CD4-positive, alpha-beta T cell treated with Interleukin-1 beta for 1 hour (primary cell): ENCODE data around the gene TUBB4B.
A peak's percentile ranks its signal among the peaks of the same experiment; 100 is the strongest.
"Not testable (repeated sequence)": the region's sequence is repeated elsewhere in the genome, so short reads cannot be mapped to it uniquely, and the experiment has no call there.

Experiments
- DNase-seq, 2 donors: peaks; one replicate each; pipeline ENCODE4 v3.0.0-alpha.2; 2020 to 2022

Gene TUBB4B

DNA sequence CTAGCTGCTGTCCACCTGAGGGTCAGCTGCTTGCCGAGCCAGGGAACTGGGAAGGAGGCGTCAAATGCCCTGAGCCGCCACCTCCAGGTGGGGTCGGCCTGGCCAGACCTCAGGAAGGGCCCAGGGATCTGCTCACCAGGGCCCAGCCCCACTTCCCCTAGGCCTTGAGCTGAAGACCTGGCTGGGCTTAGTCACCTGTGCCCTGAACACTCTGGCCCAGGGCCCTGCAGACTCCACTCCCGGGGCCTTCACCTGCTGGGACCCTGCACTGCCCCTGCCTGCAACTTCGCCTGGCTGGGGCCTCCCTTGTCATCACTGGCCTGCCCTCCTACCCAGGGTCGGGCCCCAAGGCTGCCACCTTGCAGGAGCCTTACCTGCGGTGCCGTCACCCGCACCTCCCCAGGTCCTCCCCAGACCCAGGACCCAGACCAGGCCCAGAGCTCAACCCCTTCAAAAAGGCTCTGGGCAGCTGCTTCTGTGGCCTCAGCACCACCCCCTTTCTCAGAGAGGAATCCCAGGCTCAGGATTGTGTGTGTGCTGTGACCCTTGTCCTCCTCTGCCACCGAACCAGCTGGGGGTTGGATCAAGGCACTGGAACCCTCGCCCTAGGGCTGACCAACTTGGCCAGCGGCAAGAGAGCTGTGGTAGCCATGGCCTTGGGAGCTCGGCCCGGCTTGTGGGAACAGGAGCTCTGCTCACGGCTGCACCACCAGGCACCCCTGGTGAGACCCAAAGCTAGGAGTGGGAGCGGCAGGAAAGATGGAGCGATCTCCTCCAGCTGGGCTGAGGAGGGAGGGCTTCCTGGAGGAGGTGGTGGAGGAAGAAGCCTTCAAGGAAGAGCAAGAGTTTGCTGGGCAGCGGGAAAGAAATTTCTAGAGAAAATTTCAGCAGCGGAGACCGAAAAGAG, 12.9 kb downstream of the TUBB4B start:
- no peak for DNase-seq

DNA sequence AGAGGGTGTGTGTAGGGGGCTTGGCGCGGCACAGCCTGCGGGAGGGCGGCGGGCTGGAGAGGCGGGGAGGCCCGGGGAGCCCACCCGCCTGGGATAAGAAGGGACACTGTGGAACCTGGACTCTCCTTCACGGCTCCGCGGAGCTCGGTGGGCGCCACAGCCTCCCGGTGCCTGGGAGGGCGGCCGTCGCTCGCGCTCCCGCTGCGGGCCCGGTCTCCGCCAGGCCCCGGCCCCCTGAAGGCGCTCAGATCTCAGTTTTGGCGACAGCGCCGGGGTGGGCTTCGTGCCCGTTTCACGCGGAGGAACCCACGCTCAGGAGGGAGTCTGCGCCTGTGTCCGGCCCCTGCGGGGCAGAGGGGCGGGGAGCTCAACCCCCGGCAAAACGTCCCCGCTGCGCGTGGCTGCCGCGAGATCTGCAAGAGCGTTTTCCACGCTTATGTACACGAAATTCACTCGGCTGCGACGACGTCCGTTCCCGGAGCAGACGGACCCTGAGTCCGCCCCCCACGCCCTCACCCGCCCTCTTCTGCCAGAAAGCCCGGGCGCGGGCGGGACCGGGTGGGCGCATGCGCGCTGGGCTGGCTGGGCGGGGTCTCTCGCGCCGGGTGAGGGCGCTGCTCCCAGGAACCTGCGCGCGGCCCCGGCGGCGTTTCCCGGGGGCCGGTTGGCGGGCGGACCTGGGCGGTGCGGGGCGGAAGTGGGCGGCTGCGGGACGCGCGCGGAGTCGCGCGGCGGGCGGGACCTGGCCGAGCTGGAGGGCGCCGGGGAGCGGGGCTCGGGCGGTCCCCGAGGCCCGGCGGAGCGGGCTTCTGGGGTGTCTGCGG, 13.7 kb downstream of the TUBB4B start, which contains the start of gene NELFB:
NELFB (plus strand) TSS at position 704 of the 824 bp plus-strand sequence.
- peak; percentile 93 to 96 for DNase-seq

GRCh38 chr9:137255448-137256114, 14.5 kb downstream of the TUBB4B start:
- no peak for DNase-seq

DNA sequence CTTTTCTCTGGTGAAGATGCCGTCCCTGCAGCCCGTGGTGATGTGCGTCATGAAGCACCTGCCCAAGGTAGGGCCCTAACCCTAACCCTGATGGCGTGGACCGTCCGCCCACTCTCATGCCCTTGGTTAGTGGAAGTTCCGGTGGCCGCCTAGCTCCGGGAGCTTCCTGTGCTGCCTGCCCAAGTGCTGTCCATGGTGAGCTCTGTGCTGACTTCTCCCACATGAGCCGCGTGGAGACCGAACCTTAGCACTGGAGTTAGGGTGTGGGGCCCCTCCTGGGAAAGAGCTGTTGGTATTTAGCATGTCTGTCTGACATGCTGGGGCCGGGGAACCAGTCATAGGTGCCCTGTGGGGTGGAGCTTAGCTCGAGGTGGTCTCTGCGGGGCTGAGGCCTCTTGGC, 15.3 kb downstream of the TUBB4B start:
- no peak for DNase-seq

- no peak for DNase-seq
Observed at GRCh38 chr9:137256856-137257255, 15.8 kb downstream of the TUBB4B start.

DNA sequence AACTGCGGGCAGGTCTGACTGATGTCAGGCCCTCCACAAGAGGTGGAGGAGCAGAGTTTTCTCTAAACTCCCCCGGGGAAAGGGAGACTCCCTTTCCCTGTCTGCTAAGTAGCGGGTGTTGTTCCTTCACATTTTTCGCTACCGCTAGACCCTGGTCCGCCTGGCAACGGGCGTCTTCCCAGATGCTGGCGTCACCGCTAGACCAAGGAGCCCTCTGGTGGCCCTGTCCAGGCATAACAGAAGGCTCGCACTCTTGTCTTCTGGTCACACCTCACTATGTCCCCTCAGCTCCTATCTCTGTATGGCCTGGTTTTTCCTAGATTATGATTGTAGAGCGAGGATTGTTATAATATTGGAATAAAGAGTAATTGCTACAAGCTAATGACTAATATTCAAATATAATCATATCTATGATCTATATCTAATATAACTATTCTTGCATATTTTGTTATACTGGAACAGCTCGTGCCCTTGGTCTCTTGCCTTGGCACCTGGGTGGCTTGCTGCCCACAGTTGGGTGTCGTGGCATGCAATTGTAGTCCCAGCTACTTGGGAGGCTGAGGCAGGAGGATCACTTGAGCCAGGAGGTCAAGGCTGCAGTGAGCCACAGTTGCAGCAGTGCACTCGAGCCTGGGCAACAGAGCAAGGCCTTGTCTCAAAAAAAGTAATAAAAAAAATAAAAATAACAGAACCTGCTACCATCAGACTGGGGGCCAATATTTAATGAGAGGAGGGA, 21.3 kb downstream of the TUBB4B start:
- DNase-seq, result not testable (repeated sequence)

GRCh38 chr9:137262909-137263285, 21.8 kb downstream of the TUBB4B start:
- DNase-seq, result no peak

GRCh38 chr9:137263506-137263905, 22.4 kb downstream of the TUBB4B start:
- no peak for DNase-seq

DNA sequence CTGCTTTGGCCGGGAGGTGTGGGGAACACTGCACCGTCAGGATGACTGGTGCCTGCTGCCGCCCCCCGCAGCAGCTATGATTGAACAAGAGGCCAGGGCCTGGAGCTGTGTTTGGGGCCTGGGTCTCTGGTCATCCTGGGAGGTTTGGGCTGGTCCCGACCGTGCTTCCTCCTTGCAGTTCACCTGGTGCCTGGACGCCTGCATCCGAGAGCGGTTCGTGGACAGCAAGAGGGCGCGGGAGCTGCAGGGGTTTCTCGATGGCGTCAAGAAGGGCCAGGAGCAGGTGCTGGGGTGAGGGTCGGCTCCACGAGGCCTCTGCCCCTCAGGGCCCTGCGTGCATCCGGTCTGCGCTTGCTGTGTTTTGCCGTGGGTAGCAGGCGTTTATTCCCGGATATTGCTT, 23.0 kb downstream of the TUBB4B start:
- DNase-seq, result no peak

GRCh38 chr9:137265496-137266161, 24.5 kb downstream of the TUBB4B start:
- DNase-seq, result no peak

- no peak for DNase-seq
Observed at GRCh38 chr9:137266162-137266527, 25.1 kb downstream of the TUBB4B start.

DNA sequence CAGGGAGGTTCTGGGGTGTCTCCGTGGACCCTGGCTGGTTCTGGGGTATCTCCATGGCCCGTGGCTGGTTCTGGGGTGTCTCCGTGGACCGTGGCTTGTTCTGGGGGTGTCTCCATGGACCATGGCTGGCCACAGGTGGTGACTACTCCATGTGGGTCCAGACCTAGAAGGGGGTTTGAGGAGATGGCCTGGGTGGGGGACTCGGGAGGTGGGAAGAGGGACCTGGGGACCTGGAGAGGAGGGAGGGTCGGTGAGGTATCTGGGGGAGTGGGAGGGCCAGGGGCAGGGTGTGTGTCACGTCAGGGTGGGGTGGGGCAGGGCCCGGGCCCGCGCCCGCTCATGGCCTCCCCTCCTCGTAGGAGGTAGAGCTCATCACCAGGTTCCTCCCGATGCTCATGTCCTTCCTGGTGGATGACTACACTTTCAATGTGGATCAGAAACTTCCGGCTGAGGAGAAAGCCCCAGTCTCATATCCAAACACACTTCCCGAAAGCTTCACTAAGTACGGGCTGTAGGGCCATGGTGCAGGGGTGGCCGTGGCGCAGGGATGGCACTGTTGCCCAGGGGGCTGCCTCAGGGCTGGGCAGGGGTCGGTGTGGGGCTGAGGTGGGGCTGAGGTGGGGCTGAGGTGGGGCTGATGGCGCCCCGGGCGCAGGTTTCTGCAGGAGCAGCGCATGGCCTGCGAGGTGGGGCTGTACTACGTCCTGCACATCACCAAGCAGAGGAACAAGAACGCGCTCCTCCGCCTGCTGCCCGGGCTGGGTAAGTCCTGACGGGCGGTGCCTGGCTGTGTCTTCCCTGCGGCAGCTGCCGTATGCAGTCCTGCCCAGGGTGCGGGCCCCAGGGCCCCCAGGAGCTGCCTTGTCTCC, 25.7 kb downstream of the TUBB4B start:
- no peak for DNase-seq

DNA sequence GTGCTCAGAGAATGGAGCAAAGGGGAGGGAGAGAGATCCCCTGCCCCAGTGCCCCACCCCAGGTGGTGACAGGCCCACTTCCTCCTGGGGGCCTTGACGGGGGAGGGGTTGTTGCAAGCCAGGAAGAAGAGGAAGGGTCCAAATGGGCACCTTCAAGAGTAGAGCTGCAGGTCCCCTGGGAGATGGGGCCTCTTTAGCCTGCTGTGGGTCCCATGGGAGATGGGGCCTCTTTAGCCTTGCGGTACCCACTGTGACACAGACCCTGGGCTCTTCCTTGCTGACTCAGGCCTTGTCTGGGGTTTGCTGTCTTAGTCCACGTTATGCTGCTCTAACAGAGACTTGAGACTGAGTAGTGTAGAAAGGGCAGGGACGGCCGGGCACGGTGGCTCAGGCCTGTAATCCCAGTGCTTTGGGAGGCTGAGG, 26.9 kb downstream of the TUBB4B start:
- no peak for DNase-seq

DNA sequence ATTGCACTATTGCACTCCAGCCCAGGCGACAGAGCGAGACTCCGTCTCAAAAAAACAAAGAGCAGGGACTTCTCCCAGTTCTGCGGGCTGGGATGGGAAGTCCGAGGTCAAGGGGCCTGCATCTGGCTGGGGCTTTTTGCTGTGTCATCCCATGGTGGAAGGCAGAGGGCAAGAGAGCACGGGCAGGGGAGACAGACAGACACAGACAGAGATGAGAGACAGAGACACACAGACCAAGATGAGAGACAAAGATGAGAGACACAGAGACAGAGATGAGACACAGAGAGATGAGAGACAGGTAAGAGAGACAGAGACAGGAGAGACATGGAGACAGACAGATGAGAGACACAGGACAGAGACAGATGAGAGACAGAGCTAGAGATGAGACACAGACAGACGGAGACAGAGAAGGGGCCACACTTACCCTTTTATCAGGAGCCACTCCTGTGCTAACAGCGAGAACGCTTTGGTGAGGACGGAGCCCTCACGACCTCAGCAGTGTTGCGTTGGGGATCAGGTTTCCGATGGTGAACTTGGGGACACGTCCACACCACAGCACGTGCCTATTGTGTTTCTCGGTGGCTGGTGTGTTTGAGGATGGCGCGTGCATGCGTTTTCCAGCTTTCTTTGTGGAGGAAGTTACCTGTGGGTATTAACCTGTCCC, 27.6 kb downstream of the TUBB4B start:
- no peak for DNase-seq

- no peak for DNase-seq
Observed at GRCh38 chr9:137269231-137269772, 28.2 kb downstream of the TUBB4B start.

DNA sequence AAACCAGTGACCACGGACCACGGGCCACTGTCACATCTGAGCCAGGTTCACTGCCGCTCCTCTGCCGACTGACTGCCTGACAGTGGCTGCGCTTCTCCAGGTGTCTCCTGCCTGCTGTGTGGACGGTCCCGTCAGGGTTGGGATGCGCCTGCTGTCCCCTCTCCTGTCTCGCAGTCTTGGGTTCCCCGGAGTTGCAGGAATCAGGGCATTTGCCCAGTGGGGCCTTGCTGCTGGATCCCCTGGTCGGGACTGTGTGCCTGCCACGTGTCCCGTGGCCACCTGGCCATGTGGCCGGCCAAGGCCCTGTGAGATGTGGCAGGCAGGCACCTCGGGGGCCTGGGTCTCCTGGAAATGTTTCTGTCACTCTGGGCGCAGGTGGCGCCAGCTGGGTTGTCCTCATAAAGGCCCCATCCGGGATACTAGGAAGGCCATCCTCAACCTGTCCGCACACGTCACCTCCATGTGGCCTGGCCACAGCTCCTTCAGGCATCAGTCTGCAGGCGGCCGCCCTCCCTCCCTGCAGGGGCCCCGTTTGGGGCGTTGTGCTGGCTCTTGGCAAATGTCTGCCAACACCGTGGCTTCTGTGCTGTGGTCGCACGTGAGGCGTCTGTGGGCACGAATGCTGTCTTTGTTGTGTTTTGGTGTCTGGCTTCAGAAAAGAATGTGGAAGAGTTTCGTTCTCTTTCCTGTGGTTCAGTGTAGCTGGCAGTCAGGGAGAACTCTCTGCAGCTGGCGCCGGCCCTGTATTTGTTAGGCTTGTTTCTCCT, 30.0 kb downstream of the TUBB4B start:
- peak in 1 of 2 donors; percentile 27 for DNase-seq

DNA sequence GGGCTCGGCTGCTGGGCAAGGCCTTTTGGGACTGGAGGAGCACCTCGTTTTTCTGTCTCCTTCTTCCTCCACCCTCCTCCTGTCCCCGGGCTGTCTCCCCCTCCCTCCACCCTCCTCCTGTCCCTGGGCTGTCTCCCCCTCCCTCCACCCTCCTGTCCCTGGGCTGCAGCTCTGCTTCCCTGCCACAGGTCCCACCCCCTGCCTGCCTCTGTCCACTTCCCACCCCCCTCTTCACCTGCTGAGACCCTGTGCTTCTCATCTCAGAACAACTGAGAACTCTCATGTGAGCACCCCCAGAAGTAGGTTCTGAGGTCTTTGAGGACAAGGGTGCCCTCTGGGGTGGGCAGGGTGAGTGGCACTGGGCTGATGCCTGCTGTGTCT, 30.6 kb downstream of the TUBB4B start:
- no peak for DNase-seq

GRCh38 chr9:137272241-137273094, 31.4 kb downstream of the TUBB4B start:
- no peak for DNase-seq
